Mucosa of rectum (tissue), 2 donors: Measurements from ENCODE around the gene MANBA.
"Not testable (repeated sequence)": the region's sequence is repeated elsewhere in the genome, so short reads cannot be mapped to it uniquely, and the experiment has no call there.

Experiments
- H3K27ac ChIP-seq, 2 donors: one replicate each; pipeline ENCODE4 v1.7.0; 2013; ENCODE audit warnings: inconsistent platforms in 2 of 2, low read depth in 2 of 2, low read length in 2 of 2
- H3K27me3 ChIP-seq, 2 donors: one replicate each; pipeline ENCODE4 v1.7.0; 2013; ENCODE audit warnings: low read length in 2 of 2; ENCODE audit not compliant: control insufficient read depth in 2 of 2, insufficient read depth in 2 of 2
- H3K36me3 ChIP-seq, 2 donors: one replicate each; pipeline ENCODE4 v1.7.0; 2013; ENCODE audit warnings: low read length in 2 of 2; ENCODE audit not compliant: control insufficient read depth in 2 of 2, insufficient read depth in 2 of 2
- H3K4me1 ChIP-seq, 2 donors: one replicate each; pipeline ENCODE4 v1.7.0; 2013; ENCODE audit warnings: low read length in 2 of 2, mild to moderate bottlenecking in 1 of 2; ENCODE audit not compliant: control insufficient read depth in 2 of 2, insufficient read depth in 2 of 2
- H3K4me3 ChIP-seq, 2 donors: one replicate each; pipeline ENCODE4 v1.7.0; 2013; ENCODE audit warnings: low read length in 2 of 2
- H3K9ac ChIP-seq, 2 donors: one replicate each; pipeline ENCODE4 v1.7.0; 2013; ENCODE audit warnings: low read length in 2 of 2, low read depth in 1 of 2, mild to moderate bottlenecking in 1 of 2
- H3K9me3 ChIP-seq, 2 donors: one replicate each; pipeline ENCODE4 v1.7.0; 2013; ENCODE audit warnings: low read length in 2 of 2; ENCODE audit not compliant: control insufficient read depth in 2 of 2
- donor health status: healthy.
- donor health status: Normal muscosa, but diverticular disease.

Gene MANBA

DNA sequence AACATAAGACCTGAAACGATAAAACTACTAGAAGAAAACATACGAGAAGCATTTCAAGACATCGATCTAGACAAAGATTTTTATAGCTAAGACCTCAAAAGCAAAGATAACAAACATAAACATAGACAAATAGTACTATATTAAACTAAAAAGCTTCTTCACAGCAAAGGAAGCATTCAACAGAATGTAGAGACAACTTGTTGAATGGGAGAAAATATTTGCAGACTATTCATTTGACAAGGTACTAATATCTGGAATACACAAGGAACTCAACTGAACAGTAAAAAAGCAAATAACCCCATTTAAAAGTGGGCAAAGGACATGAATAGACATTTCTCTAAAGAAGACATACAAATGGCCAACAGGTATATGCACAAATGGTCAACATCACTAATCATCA is 49.8 kb downstream of the MANBA start:
- H3K4me1 ChIP-seq = no peaks in the 10 kb centered on the region
- H3K4me3 ChIP-seq = no peak overlapping the region
- no peaks in the 10 kb centered on the region for H3K36me3 ChIP-seq
- H3K27ac ChIP-seq = no peak overlapping the region
- no peak overlapping the region for H3K9ac ChIP-seq
- H3K27me3 ChIP-seq = no peaks in the 10 kb centered on the region
- H3K9me3 ChIP-seq = peaks cover 0 to 2% of the 10 kb centered on the region in 2 donors

DNA sequence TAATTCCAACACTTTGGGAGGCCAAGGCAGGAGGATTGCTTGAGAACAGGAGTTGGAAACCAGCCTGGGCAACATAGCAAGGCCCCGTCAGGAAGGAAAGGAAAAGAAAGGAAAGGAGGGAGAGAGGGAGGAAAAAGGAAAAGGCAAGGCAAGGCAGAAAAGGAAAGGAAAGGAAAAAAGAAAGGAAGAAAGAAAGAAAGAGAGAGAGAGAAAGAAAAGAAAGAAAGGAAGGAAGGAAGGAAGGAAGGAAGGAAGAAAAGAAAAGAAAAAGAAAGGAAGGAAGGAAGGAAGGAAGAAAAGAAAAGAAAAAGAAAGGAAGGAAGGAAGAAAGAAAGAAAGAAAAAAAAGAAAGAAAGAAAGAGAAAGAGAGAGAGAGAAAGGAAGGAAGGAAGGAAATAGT is 51.7 kb downstream of the MANBA start:
- not testable (repeated sequence) for H3K9me3 ChIP-seq, H3K9ac ChIP-seq, H3K36me3 ChIP-seq, H3K4me3 ChIP-seq, H3K27ac ChIP-seq, H3K4me1 ChIP-seq, H3K27me3 ChIP-seq

DNA sequence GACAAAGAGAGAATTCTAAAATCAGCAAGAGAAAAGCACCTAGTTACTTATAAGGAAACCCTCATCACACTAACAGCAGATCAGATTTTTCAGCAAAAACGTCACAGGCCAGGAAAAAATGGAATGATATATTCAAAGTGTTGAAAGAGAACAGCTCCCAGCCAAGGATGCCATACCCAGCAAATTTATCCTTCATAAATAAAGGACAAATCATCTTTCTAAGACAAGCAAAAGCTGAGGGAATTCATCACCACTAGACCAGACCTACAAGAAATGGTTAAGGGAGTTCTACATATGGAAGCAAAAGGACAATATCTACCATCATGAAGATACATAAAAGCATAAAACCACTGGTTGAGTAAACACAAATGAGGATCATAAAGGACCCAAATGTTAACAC is 53.6 kb downstream of the MANBA start:
- H3K36me3 ChIP-seq = no peaks in the 10 kb centered on the region
- no peak overlapping the region for H3K27ac ChIP-seq
- H3K9me3 ChIP-seq = peaks cover 0 to 2% of the 10 kb centered on the region in 2 donors
- H3K9ac ChIP-seq = no peak overlapping the region
- H3K27me3 ChIP-seq = no peaks in the 10 kb centered on the region
- H3K4me1 ChIP-seq = no peaks in the 10 kb centered on the region
- H3K4me3 ChIP-seq = no peak overlapping the region

DNA sequence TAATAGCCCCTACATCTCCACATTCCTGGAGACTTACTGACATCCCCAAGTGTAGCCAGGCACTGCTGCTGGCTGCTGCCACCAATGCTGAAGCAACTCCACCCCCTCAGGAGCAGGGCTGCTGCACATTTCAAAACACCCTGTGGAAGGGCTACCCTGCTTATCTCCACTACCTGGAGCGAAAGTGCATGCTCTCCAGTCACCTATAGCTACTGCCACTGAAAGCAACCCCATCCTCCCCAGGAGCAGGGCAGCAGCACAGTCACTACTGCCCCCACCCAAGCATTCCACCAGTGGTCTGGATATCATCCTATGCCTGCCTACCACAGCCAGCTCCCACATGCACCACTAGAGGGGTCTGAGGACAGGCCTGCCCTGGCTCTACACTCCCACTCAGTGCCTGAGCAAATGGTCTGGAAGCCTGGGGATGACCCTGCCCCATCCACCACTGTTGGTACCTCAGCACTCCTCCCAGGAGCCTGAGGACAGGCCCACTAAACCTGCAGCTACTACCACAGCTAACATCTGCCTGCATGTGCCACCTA is 55.3 kb downstream of the MANBA start:
- H3K36me3 ChIP-seq = no peaks in the 10 kb centered on the region

DNA sequence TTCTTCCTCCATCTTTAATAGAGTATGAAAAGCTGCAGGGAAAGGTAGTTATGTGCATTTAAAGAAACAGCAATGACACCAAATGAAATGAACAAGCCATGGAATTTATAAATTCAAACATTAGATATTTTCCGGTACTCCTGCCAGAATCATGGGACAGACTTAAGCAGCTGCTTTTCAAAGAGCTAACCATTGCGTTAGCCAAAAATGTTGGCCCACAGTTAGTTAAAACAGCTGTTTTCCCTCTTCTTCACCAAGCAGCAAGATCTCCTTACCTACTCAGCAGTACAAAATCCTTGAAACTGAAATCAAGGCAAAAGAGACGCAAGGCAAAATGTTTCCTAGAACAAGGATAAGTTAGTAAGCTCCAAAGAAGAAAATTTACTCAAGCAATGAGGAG is 64.0 kb downstream of the MANBA start:
- H3K27me3 ChIP-seq = no peaks in the 10 kb centered on the region
- H3K9ac ChIP-seq = no peak overlapping the region
- no peaks in the 10 kb centered on the region for H3K4me1 ChIP-seq
- H3K36me3 ChIP-seq = no peaks in the 10 kb centered on the region
- H3K27ac ChIP-seq = no peak overlapping the region
- H3K9me3 ChIP-seq = no peaks in the 10 kb centered on the region
- no peak overlapping the region for H3K4me3 ChIP-seq

More for the DNA sequence above, 55.3 kb downstream of the MANBA start:
- Histone ChIP-seq H3K9me3 (peaks cover 0 to 2% of the 10 kb centered on the region in 2 donors), H3K4me1 (no peaks in the 10 kb centered on the region), H3K27ac (no peak overlapping the region), H3K9ac (no peak overlapping the region), H3K27me3 (no peaks in the 10 kb centered on the region), H3K4me3 (no peak overlapping the region)

DNA sequence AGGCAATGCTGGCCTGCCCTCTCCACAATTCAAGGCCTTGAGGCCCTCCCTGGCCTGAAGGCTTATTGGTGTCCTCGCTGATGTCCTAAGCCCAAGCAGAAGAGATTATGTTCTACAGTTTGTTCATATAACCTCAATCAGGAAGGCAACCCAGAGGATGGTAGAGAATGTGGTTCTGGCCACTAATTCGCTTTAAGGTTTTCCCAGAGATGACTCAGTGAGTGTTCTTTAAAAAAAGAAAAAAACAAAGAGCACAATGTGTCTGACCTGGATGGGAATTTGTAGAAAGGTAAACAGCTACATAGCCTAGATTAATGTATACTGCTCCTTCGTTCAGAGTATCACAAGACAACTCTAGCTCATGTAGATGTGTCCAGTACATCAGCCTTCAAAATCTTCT is 66.0 kb downstream of the MANBA start:
- no peak overlapping the region for H3K4me3 ChIP-seq
- no peaks in the 10 kb centered on the region for H3K36me3 ChIP-seq
- no peaks in the 10 kb centered on the region for H3K9me3 ChIP-seq
- H3K9ac ChIP-seq = no peak overlapping the region
- H3K4me1 ChIP-seq = no peaks in the 10 kb centered on the region
- no peak overlapping the region for H3K27ac ChIP-seq
- H3K27me3 ChIP-seq = no peaks in the 10 kb centered on the region

DNA sequence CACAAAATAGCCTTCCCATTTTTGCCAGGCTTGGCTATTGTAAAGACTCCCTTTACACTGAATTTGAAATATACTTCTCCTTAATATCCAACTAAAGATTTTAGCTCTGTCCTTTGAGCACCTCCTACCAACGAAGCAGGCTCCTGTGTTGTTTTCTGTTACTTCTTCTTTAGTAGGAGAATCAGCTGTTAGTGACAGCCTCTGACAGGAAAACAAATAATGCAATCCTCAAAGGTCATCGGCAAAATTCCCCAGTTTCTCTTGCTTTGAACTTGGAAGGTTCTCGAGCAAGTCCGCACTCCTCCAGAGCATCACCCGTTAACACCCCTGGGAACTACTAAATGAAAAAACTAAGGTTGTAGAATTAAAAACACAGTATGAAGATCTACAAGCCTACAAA is 66.9 kb downstream of the MANBA start:
- Histone ChIP-seq H3K27ac (no peak overlapping the region), H3K9me3 (no peaks in the 10 kb centered on the region), H3K4me3 (no peak overlapping the region), H3K27me3 (no peaks in the 10 kb centered on the region), H3K36me3 (no peaks in the 10 kb centered on the region), H3K4me1 (no peaks in the 10 kb centered on the region), H3K9ac (no peak overlapping the region)

DNA sequence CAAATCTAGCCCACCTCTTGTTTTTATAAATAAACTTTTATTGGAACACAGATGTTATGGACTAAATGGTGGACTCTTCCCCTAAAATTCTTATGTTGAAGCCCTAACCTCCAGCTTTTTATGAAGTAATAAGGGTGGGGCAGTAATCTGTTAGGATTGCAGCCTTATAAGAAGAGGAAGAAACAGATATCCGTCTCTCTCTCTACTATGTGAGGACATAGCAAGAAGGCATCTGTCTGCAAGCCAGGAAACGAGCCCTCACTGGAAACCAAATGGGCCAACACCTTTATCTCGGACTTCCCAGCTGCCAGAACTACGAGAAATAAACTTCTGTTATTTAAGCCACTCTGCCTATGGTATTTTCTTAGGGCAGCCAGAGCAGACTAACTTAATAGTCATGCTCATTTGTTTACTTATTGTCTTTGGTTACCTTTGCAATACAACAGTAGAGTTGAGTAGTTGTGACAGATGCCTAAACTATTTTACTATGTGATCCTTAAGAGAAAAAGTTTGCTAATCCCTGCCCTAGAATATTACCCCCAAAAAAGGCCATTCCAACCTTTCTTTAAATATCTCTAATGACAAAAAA is 67.4 kb downstream of the MANBA start:
- no peak overlapping the region for H3K27ac ChIP-seq
- H3K4me1 ChIP-seq = no peaks in the 10 kb centered on the region
- H3K27me3 ChIP-seq = no peaks in the 10 kb centered on the region
- no peak overlapping the region for H3K9ac ChIP-seq
- no peak overlapping the region for H3K4me3 ChIP-seq
- H3K9me3 ChIP-seq = no peaks in the 10 kb centered on the region
- H3K36me3 ChIP-seq = peaks cover 0 to 1% of the 10 kb centered on the region in 2 donors

DNA sequence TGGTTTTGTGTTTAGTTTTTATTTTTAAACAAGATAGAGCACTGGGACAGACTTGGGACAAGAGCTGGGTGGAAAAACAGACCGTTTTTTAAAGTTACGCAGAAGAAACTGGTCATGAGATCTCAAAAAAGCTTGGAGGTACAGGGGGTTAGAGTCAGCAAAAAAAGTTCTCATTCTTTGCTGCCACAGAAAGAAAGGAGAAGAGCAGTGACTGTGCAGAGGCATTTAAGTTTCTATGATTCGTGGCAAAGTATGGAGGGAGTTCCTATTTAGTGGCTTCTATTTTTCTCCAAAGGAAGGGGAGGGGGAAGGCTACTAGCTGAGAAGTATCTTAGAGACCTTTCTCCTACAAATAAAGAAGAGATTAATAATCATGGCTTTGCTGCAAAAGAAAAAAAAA is 68.3 kb downstream of the MANBA start:
- Histone ChIP-seq H3K4me1 (peaks cover 0 to under 1% of the 10 kb centered on the region in 2 donors), H3K9me3 (no peaks in the 10 kb centered on the region), H3K27ac (peak overlapping the region in 1 of 2 donors; percentile 17), H3K4me3 (no peak overlapping the region), H3K36me3 (peaks cover 0 to 5% of the 10 kb centered on the region in 2 donors), H3K27me3 (no peaks in the 10 kb centered on the region), H3K9ac (no peak overlapping the region)

DNA sequence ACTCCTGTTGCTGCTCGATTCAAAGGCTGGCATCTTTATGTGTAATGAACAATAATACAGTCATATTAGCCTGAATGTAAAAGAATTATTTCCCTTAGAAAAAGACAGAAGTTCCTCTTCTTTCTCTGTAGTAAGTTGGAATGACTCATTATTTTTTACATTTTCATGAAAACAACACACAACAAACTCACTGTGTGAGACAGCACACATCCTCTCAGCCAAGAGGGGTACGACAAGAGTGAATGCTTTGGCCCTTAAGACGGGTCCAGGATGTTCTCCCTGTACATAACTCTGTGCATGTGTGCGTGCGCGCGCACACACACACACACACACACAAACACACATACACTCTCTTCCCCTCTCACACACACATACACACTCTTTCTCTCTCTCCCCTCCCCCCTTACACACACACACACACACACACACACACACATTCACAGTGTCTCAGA is 72.8 kb downstream of the MANBA start:
- Histone ChIP-seq H3K27ac (no peak overlapping the region), H3K27me3 (no peaks in the 10 kb centered on the region), H3K9ac (no peak overlapping the region), H3K4me1 (peaks cover 0 to 4% of the 10 kb centered on the region in 2 donors), H3K36me3 (peaks cover 0 to 5% of the 10 kb centered on the region in 2 donors), H3K4me3 (no peak overlapping the region), H3K9me3 (no peaks in the 10 kb centered on the region)
